Pons (tissue), 1 donor: ENCODE measurements around the gene HTR3C.
"Not testable (repeated sequence)": the region's sequence is repeated elsewhere in the genome, so short reads cannot be mapped to it uniquely, and the experiment has no call there.

Source experiments
- DNase-seq: peaks from one replicate; pipeline ENCODE4 v3.0.0-alpha.2; 2016; ENCODE audit warnings: low spot score

The HTR3C gene

GRCh38 chr3:184030536-184030935, 22.3 kb upstream of the HTR3C start:
- no peak for DNase-seq

GRCh38 chr3:184031187-184031792, 21.6 kb upstream of the HTR3C start, which contains the start of gene HTR3D:
Gene HTR3D (plus strand): TSS chr3:184031742. CDS start chr3:184031742, 0 bp downstream.
- DNase-seq: no peak

DNA sequence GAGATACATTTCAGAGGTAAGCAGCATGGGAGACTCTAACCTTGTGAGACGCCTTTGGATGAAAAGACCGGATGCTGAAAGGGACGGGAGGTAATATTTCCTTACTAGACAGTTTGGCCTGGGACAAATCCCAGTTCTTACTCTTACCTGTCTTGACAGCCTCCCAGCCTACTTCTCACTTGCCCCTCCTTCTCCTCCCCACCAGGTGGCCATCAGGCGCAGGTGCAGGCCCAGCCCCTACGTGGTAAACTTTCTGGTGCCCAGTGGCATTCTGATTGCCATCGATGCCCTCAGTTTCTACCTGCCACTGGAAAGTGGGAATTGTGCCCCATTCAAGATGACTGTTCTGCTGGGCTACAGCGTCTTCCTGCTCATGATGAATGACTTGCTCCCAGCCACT, 15.0 kb upstream of the HTR3C start:
- no peak for DNase-seq

DNA sequence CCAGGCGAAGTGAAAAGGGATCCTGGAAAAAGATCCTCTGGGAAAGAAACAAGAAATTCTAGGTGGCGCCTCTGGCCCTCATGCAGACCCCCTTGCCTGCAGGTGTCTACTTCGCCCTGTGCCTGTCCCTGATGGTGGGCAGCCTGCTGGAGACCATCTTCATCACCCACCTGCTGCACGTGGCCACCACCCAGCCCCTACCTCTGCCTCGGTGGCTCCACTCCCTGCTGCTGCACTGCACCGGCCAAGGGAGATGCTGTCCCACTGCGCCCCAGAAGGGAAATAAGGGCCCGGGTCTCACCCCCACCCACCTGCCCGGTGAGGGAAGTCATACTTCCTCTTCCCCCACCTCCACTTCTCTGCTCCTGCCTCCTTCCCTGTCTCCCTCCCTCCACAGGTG, 14.5 kb upstream of the HTR3C start:
- DNase-seq: not testable (repeated sequence)

GRCh38 chr3:184039414-184039813, 13.4 kb upstream of the HTR3C start:
- no peak for DNase-seq

GRCh38 chr3:184040010-184040409, 12.8 kb upstream of the HTR3C start:
- DNase-seq: no peak

GRCh38 chr3:184042617-184043016, 10.2 kb upstream of the HTR3C start:
- no peak for DNase-seq

DNA sequence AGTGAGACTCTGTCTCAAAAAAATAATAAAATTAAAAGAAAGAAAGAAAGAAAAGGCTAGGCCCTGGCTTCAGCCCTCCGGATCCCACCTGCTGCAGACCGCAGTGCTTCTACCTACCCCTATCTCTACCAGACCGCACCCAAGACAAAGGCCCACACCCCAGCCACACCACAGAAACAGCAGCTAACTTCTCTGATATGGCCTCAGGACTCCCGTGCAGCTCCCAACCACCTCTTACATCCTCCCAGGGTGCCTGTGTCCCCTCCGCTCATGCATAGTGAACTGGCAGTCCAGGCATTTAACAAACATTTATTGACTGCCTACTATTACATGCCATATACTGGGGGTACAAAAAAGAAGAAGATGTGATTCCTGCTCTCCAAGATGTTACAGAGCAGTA, 6.9 kb upstream of the HTR3C start:
- no peak for DNase-seq

- DNase-seq: no peak
Observed at GRCh38 chr3:184050217-184050847, 2.5 kb upstream of the HTR3C start.

GRCh38 chr3:184058029-184058428, 5.2 kb downstream of the HTR3C start:
- DNase-seq: no peak

DNA sequence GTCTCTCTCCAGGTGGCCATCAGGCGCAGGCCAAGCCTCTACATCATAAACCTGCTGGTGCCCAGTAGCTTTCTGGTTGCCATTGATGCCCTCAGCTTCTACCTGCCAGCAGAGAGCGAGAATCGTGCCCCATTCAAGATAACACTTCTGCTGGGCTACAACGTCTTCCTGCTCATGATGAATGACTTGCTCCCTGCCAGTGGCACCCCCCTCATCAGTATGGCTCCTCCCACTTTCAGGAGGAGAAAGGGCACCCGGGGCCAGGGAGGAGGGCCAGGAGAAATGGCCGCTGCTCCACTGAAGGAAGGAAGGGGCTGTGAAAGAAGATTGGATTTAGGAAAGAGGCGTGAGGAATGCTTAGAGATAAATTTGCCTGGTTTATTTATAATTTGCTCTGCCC, 6.6 kb downstream of the HTR3C start:
- no peak for DNase-seq

GRCh38 chr3:184062637-184063036, 9.8 kb downstream of the HTR3C start:
- no peak for DNase-seq

- DNase-seq: no peak
Observed at GRCh38 chr3:184066211-184066610, 13.4 kb downstream of the HTR3C start.

DNA sequence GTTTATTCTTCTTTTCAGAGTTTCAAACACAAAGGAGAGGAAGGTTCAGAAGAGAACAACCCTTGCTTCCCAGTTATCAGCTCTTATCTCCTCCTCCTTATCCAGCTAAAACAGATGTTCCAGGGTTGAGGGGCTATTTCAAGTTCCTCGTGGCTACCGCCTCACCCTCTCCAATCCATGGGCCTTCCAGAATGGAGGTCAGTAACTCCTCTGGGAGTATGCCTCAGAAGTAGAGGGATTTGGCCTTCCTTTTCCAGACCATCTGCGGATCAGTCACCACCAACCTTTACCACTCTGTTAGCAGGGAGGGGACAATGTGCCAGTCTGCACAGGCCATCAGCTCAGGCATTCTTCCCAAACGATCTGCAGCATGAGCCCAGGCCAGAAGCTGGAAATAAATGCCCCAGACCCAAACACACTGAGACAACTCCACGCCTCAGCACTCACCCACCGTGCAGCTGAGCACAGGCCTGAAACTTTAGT, 14.8 kb downstream of the HTR3C start:
- DNase-seq: no peak

GRCh38 chr3:184068344-184068743, 15.5 kb downstream of the HTR3C start:
- no peak for DNase-seq

- not testable (repeated sequence) for DNase-seq
Observed at GRCh38 chr3:184071142-184071541, 18.3 kb downstream of the HTR3C start.

GRCh38 chr3:184073621-184074020, 20.8 kb downstream of the HTR3C start:
- no peak for DNase-seq

DNA sequence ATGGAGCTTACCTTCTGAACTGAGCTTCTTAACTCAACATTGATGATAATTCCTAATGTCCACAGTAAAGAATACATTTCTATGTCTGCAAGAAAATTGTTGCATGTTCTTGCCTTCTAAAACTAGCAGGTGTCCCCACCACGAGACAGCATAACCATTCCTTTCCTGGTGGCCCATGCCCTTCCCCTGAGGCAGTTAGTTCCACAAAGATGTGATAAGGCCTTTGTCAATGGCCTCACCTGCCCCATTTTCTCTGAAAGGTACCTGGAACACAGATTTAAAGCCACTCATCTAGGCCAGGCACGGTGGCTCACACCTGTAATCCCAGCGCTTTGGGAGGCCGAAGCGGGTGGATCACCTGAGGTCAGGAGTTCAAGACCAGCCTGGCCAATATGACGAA, 23.1 kb downstream of the HTR3C start:
- no peak for DNase-seq

- no peak for DNase-seq
Observed at GRCh38 chr3:184077881-184078280, 25.0 kb downstream of the HTR3C start.

GRCh38 chr3:184078851-184079250, 26.0 kb downstream of the HTR3C start:
- no peak for DNase-seq

GRCh38 chr3:184081116-184081830, 28.4 kb downstream of the HTR3C start:
- no peak for DNase-seq

DNA sequence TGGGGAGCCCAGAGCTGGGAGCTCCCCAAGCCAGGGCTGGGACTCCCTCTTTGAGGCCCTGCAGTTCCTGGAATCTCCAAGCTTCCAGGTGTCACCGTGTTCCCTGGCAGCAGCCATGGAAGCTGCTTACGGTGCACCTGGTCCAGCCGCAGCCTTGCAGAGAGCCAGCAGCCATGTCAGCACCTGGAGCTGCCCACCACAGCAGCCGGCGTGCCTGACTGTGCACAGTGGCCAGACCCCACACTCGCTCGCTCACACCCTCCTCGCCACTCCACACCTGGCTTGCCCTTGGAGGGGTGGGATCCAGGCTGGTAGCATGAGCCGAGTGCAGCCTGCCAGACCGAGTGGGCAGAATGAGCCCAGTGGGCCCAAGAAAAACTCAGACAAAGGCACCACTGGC, 29.2 kb downstream of the HTR3C start:
- no peak for DNase-seq

DNA sequence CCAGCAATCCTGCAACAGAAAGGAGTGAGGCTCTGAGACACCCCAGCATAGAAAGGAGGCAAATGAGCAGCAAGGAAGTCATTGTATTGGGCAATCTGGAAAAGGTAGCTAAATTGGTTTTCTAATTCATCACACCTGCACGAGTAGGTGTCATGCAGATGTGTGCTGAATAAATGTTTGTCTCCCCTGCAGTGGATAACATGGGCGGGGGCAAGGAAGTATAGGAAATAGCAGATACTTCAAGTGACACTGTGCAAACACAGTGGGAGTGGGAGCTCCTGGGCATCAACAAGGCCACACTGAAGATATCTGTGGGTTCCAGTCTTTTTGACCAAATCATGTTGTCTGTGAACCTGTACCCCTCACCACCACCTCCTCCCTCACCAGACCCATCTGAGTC, 29.6 kb downstream of the HTR3C start:
- DNase-seq: no peak
